Measurements from ENCODE around the gene SLC6A13. TPM values are rescaled to one million over a fixed set of nuclear protein-coding genes. Genes with fewer than 3 reads are reported as not detected.
"Not testable (repeated sequence)": the region's sequence is repeated elsewhere in the genome, so short reads cannot be mapped to it uniquely, and the experiment has no call there.

The SLC6A13 gene
- total and polyA plus RNA-seq, 2 of the 13 experiments (the other 11 are each of a cell fraction or from before 2014, with no cell fraction given), result 0.05 to 0.15 TPM

GRCh38 chr12:218221-218620, 44.4 kb downstream of the SLC6A13 start:
- no peak for TF ChIP-seq SMAD3 (CRISPR knock-in tag; IDR thresholded peaks at IDR 0.05)
- no peak for TF ChIP-seq ZNF33A (CRISPR knock-in tag; IDR thresholded peaks at IDR 0.05; ENCODE audit: borderline replicate concordance)
- no peak for TF ChIP-seq MXD3 (CRISPR knock-in tag; IDR thresholded peaks at IDR 0.05)
- no peak for TF ChIP-seq MYNN (CRISPR knock-in tag; IDR thresholded peaks at IDR 0.05; ENCODE audit: low read depth)
- in situ Hi-C loops (cut with HindIII; ENCODE audit: extremely low pct_ligation_motif_present, low pct_unique_long_range_greater_than_20kb), result no loop called here
- BruUV-seq (replicated peaks), result no TSS peak
- Histone ChIP-seq H3K27me3 (ENCODE audit: control insufficient read depth in 1 of 2, insufficient read depth in 2 of 2, low read length in 2 of 2) (peaks cover 0 to 12% of the 10 kb centered on the region in 2 experiments; a peak in 2 of 5 replicates), H3K79me2 (ENCODE audit: insufficient read depth, low read length) (no peaks in the 10 kb centered on the region), H3K4me3 (replicated peaks in 1 of 3; ENCODE audit: insufficient read depth in 1 of 3, low read depth in 2 of 3, low read length in 3 of 3) (no peak overlapping the region), H3K4me1 (ENCODE audit: insufficient read depth, low read length) (peaks cover 33% of the 10 kb centered on the region), H3K36me3 (replicated peaks in 1 of 2; ENCODE audit: control insufficient read depth in 1 of 2, insufficient read depth in 2 of 2, low read length in 2 of 2) (no peaks in the 10 kb centered on the region), H4K20me1 (ENCODE audit: insufficient read depth, low read length) (no peaks in the 10 kb centered on the region), H3K9ac (ENCODE audit: insufficient read depth, low read depth, low read length) (no peak overlapping the region), H3K27ac (ENCODE audit: extremely low read length, insufficient read depth, low read length) (no peak overlapping the region), H3K9me3 (ENCODE audit: low read length) (no peaks in the 10 kb centered on the region), H2AFZ (ENCODE audit: low read length) (no peak overlapping the region), H3K4me2 (ENCODE audit: low read depth, low read length) (no peak overlapping the region)
- intact Hi-C loops (cut with micrococcal nuclease; ENCODE audit: unreplicated experiment), result no loop called here
- ATAC-seq (no peak), FAIRE-seq (no peak), DNase-seq (ENCODE audit: low spot score) (no peak)
- ChIA-PET CTCF (ENCODE audit: low intra/inter-chr PET ratio, low total read pairs) (no interaction called here), POLR2A (no interaction called here)
- WGBS (ENCODE audit: low lambda C conversion rate), result 63% methylated on average over 1 of the region's 5 CpGs

- H3K9ac ChIP-seq (ENCODE audit: insufficient read depth, low read depth, low read length); FAIRE-seq; H3K36me3 ChIP-seq (replicated peaks in 1 of 2; ENCODE audit: control insufficient read depth in 1 of 2, insufficient read depth in 2 of 2, low read length in 2 of 2); H3K27ac ChIP-seq (ENCODE audit: extremely low read length, insufficient read depth, low read length); BruUV-seq (replicated peaks); H3K79me2 ChIP-seq (ENCODE audit: insufficient read depth, low read length); DNase-seq (ENCODE audit: low spot score); in situ Hi-C loops (cut with HindIII; ENCODE audit: extremely low pct_ligation_motif_present, low pct_unique_long_range_greater_than_20kb); ATAC-seq; intact Hi-C loops (cut with micrococcal nuclease; ENCODE audit: unreplicated experiment); H4K20me1 ChIP-seq (ENCODE audit: insufficient read depth, low read length); H3K9me3 ChIP-seq (ENCODE audit: low read length); H2AFZ ChIP-seq (ENCODE audit: low read length); H3K4me2 ChIP-seq (ENCODE audit: low read depth, low read length); POLR2A ChIA-PET; H3K4me3 ChIP-seq (replicated peaks in 1 of 3; ENCODE audit: insufficient read depth in 1 of 3, low read depth in 2 of 3, low read length in 3 of 3): not testable (repeated sequence)
- CTCF ChIA-PET (ENCODE audit: low intra/inter-chr PET ratio, low total read pairs), result interaction anchor here (0.9 kb wide), 1 partner anchor 28 kb away, joined by 3 read pairs; no protein-coding TSS in a partner anchor
- WGBS (ENCODE audit: low lambda C conversion rate), result 63% methylated on average over 6 of the region's 6 CpGs
- Histone ChIP-seq H3K4me1 (ENCODE audit: insufficient read depth, low read length) (peaks cover 45% of the 10 kb centered on the region), H3K27me3 (ENCODE audit: control insufficient read depth in 1 of 2, insufficient read depth in 2 of 2, low read length in 2 of 2) (peaks cover 0 to 16% of the 10 kb centered on the region in 2 experiments; a peak in 3 of 5 replicates)
These were observed 45.6 kb downstream of the SLC6A13 start for GRCh38 chr12:217029-217428.
